Type B pancreatic cell (in vitro differentiated cells): ENCODE data around the gene KSR1. TPM values are rescaled to one million over a fixed set of nuclear protein-coding genes. Genes with fewer than 3 reads are reported as not detected.

Experiments used
- DNase-seq: peaks from one replicate; pipeline ENCODE4 v3.0.0; 2021; ENCODE audit warnings: mixed read lengths; ENCODE audit not compliant: unreplicated experiment; ENCODE audit errors: extremely low spot score
- H3K27ac Mint-ChIP-seq: 2 replicates; pipeline ENCODE4 v1.8.0; 2021; ENCODE audit warnings: mild to moderate bottlenecking, mixed read lengths
- H3K27me3 Mint-ChIP-seq: 2 replicates; pipeline ENCODE4 v1.8.0; 2021; ENCODE audit warnings: mixed read lengths
- H3K36me3 Mint-ChIP-seq: 2 replicates; pipeline ENCODE4 v1.8.0; 2021; ENCODE audit warnings: mixed read lengths
- H3K4me1 Mint-ChIP-seq: one replicate; pipeline ENCODE4 v1.8.0; 2021; ENCODE audit warnings: mixed read lengths; ENCODE audit not compliant: unreplicated experiment
- H3K4me3 Mint-ChIP-seq: 2 replicates; pipeline ENCODE4 v1.8.0; 2021; ENCODE audit warnings: mild to moderate bottlenecking, mixed read lengths
- H3K9me3 Mint-ChIP-seq: 2 replicates; pipeline ENCODE4 v1.8.0; 2021; ENCODE audit warnings: mixed read lengths
- total RNA-seq: library from RNA; stranded (reverse); gene quantifications from 2 replicates; pipeline ENCODE4 v1.2.1, GENCODE V29; 2021; ENCODE audit warnings: low replicate concordance
- TF ChIP-seq, protein P1 (sequence below): fragments of 200-600 bp; sonication (generic); conservative IDR thresholded peaks from 2 replicates; pipeline ENCODE4 v1.5.0; 2021; ENCODE audit warnings: antibody characterized with exemption, mild to moderate bottlenecking

The KSR1 gene
- total RNA-seq, 1 donor from 2014 or later = 57.8 TPM

DNA sequence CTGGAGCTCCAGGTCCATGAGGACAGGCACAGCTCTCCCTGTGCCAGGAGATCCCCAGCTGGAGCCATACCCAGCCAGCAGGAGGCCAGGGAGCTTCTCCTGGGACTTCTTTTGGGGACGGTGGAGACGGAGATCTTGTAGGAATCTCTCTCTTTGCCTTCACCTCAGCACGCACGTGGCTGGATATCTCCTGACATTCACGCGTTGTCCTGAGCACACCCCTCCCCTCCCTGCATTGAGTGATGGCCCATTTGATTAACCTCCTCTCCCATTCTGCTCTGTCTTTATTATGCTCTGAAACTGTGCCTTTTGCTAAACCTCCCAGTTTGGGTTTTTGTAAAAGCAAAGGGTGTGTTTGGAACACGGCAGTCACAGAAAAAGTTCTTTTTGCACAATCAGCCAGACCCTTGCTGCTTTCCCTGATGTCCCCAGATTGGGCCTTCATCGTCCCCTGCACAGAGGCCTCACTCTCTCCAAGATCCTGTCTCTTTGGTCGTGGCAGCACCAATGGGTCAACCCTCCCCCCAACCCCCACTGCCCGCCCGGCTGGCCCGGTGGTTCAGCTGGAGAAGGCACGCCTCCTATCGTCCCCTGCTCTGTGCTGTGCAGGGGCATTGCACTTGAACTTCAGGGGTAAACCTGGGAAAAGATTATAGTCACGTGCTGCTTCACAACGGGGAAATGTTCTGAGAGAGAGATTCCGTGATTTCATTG is 142.2 kb downstream of the KSR1 start:
- Mint-ChIP-seq H3K9me3 (no peaks in the 10 kb centered on the region), H3K4me3 (no peak overlapping the region), H3K4me1 (peaks cover 7% of the 10 kb centered on the region), H3K27me3 (no peaks in the 10 kb centered on the region), H3K36me3 (peaks cover 16% of the 10 kb centered on the region), H3K27ac (no peak overlapping the region)
- no peak for DNase-seq
- TF ChIP-seq, protein P1, sequence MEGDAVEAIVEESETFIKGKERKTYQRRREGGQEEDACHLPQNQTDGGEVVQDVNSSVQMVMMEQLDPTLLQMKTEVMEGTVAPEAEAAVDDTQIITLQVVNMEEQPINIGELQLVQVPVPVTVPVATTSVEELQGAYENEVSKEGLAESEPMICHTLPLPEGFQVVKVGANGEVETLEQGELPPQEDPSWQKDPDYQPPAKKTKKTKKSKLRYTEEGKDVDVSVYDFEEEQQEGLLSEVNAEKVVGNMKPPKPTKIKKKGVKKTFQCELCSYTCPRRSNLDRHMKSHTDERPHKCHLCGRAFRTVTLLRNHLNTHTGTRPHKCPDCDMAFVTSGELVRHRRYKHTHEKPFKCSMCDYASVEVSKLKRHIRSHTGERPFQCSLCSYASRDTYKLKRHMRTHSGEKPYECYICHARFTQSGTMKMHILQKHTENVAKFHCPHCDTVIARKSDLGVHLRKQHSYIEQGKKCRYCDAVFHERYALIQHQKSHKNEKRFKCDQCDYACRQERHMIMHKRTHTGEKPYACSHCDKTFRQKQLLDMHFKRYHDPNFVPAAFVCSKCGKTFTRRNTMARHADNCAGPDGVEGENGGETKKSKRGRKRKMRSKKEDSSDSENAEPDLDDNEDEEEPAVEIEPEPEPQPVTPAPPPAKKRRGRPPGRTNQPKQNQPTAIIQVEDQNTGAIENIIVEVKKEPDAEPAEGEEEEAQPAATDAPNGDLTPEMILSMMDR = no peak

DNA sequence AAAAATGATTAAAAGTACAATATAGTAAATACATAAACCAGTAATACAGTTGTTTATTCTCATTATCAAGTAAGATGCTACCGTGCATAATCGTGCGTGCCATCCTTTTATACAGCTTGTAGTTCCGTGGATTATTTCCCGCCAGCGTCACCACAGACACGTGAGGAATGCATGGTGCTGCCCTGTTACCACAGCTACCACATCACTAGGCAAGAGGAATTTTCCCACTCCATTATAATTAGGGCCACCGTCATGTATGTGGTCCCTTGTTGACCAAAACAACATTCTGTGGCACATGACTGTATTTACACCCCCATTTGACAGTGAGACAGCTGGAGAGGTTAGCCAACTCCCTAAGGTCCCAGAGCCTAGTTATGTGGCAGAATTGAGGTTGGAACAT is 144.2 kb downstream of the KSR1 start:
- DNase-seq = no peak
- peak overlapping the region; percentile 41 for H3K27ac Mint-ChIP-seq
- TF ChIP-seq, protein P1 = no peak
- no peaks in the 10 kb centered on the region for H3K27me3 Mint-ChIP-seq
- H3K9me3 Mint-ChIP-seq = no peaks in the 10 kb centered on the region
- H3K4me3 Mint-ChIP-seq = no peak overlapping the region
- peaks cover 7% of the 10 kb centered on the region for H3K4me1 Mint-ChIP-seq
- H3K36me3 Mint-ChIP-seq = peaks cover 11% of the 10 kb centered on the region

DNA sequence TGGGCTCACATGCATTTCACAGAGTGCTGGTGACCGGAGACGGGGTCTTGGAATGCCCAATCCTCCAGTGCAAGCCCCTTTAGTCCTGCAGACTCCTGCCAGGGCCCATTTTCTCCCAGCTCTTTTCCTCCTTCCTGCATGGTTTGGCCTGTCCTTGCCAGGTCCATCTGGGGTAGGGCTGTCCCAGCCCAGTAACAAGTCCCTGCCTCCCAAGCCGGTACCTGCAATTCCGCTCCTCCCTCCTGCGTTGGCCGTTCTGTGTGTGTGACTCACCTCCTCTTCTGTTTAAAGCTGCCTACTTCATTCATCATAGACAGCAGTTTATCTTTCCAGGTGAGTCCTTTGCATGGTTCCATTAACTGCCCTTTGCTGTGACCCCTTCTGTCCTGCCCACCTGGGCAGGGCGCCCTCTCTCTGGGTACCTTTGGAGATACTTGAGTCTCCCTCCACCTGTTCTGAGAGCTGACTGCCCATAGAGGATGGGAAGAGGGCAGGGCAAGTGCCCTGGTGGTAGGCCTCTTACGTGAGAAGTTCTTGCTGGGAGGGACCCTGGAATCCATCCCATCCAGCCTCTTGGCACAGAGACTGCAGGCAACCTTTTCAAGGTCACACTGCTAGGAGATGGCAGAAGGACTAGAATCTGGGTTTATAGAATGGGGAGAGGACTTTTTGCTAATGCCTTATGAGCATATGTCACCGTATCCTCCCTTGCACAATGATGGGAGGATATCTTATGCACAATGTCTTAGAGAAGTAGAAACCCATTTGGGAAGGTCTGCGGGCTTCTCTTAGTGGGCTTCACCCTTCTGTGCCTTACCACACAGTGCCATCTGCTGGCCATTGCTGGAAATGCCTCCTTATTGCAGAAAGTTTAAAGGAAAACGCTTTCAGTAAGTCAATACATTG is 145.1 kb downstream of the KSR1 start:
- H3K4me1 Mint-ChIP-seq = peaks cover 7% of the 10 kb centered on the region
- TF ChIP-seq, protein P1 = peak; percentile 95
- H3K4me3 Mint-ChIP-seq = no peak overlapping the region
- DNase-seq = peak; percentile 87
- peaks cover 11% of the 10 kb centered on the region for H3K36me3 Mint-ChIP-seq
- H3K9me3 Mint-ChIP-seq = no peaks in the 10 kb centered on the region
- no peaks in the 10 kb centered on the region for H3K27me3 Mint-ChIP-seq
- H3K27ac Mint-ChIP-seq = peak overlapping the region; percentile 41

DNA sequence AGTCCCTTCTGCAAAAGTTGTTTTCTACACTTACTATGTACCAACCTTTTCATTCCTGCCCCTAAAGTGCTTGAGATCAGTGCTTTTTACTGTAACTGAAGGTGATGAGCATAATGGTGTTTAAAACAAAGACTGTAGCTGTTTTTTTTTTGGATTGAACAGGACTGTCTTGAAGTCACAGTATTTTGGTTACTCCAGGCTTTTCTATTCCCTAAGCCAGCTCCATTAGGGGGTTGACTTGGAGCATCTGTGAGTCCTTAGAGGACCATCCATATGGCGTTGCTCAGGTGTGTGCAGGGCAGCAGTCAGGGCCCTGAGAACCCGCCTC is 145.7 kb downstream of the KSR1 start:
- Mint-ChIP-seq H3K27me3 (no peaks in the 10 kb centered on the region), H3K27ac (no peak overlapping the region), H3K36me3 (peaks cover 7% of the 10 kb centered on the region), H3K4me1 (peaks cover 7% of the 10 kb centered on the region), H3K9me3 (no peaks in the 10 kb centered on the region), H3K4me3 (no peak overlapping the region)
- no peak for DNase-seq
- TF ChIP-seq, protein P1 = peak; percentile 3

DNA sequence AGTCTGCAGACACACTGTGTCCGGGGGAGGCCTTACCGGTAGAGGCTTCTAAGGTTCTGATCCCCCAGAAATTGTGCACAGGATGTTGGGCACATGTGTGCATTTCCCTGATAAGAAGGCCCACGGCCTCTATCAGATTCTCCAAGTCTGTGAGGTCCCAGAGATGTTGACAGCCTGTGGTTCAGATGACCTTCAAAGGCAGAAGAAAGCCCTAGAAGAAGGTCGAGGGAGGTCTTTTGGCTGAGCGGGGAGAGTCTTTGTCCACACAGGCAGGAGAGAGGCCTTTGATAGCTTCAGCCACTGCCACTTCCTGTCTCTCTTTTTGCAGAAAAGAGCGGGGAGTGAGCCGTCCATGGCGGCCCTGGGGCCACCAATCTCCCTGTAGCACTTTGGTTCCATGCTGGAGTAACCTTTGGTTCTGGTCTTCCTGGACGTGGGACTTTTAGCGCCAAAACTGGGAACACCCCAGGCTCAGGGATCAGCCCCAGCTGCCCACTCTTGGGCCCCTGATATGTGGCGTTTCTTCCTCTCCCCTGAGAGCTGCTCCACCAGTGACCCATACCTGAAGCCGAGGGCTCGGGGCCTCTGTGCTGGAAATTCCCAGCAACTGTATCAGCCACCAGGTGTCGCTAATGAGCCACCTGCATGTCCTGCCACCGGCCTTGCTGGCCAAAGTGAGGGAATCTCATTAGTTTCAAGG is 146.6 kb downstream of the KSR1 start:
- peaks cover 7% of the 10 kb centered on the region for H3K4me1 Mint-ChIP-seq
- DNase-seq = peak; percentile 85
- H3K9me3 Mint-ChIP-seq = no peaks in the 10 kb centered on the region
- H3K27me3 Mint-ChIP-seq = no peaks in the 10 kb centered on the region
- H3K36me3 Mint-ChIP-seq = peaks cover 7% of the 10 kb centered on the region
- TF ChIP-seq, protein P1 = peak; percentile 95
- H3K4me3 Mint-ChIP-seq = no peak overlapping the region
- H3K27ac Mint-ChIP-seq = no peak overlapping the region
